RKO (cell line): ENCODE data around the gene CA11.

ENCODE experiments used
- DNase-seq: peaks from one replicate; pipeline ENCODE4 v3.0.0-alpha.2; 2016; ENCODE audit warnings: low spot score

The CA11 gene

DNA sequence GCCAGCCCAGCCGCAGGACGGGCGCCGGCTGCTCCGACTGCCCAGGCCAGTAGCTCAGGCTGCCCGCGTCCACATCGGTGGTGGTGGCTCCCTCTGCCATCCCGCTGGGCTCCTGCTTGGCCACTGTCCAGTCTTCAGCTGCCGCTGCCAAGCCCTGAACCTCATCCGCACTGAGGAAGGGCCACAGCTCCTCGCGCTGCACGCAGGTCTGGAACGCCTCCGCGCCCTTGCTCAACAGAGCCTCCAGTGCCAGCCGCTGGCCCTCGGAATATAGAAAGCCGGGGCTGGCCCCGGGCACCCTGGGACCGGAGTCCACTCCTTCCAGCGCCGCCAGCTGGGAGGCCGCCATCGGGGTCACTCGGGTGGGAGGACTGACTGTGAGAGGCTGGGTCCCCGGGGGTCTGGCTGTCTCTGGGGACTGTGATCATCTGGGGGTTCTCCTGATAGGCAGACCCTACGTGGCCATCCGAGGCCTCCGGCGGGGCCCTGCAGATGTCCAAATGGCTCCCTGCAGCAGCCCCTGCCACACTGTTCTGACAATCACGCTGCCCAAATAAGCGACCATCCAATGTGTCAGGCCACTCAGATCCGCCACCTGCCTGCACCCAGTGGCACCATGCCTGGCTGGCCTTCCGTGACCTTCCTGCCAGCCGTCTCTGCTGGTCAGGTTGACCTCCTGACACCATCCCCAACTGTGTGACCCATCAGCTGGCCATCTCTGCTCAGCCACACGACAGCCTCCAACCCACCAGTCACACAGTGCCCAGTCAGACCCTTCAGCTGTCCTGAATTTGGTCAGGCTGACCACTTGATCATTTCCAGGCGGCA, 32.7 kb downstream of the CA11 start:
- no peak for DNase-seq

DNA sequence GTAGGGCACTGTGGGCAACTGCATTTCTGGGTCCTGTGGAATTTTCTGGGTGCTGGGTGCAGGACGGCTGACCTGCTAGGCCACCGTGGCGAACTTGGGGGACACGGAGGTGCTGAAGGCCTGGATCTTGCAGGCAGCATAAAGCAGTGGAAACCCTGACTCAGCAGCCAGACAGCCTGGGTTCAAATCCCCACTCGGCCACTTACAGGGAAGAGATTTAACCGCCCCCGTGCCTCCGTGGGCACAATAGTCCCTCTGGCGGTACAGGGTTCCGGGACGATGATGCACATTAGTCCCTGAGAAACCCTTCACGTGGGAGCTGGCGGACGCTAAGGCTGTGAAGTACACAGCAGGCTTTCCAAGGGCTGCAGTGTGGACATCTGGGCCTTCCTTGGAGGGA, 34.1 kb downstream of the CA11 start:
- no peak for DNase-seq

GRCh38 chr19:48609571-48610108, 36.3 kb downstream of the CA11 start:
- no peak for DNase-seq

- DNase-seq: peak; percentile 77
Observed at GRCh38 chr19:48608798-48609263, 37.2 kb downstream of the CA11 start.

DNA sequence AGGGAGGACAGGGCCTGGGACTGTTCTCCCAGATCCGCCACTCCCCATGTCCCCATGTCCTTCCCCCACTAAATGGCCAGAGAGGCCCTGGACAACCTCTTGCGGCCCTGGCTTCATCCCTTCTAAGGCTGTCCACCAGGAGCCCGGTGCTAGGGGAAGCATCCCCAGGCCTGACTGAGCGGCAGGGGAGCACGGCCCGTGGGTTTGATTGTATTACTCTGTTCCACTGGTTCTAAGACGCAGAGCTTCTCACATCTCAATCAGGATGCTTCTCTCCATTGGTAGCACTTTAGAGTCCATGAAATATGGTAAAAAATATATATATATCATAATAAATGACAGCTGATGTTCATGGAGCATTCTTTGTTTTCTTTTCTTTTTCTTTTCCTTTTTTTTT, 38.6 kb downstream of the CA11 start:
- DNase-seq: no peak

DNA sequence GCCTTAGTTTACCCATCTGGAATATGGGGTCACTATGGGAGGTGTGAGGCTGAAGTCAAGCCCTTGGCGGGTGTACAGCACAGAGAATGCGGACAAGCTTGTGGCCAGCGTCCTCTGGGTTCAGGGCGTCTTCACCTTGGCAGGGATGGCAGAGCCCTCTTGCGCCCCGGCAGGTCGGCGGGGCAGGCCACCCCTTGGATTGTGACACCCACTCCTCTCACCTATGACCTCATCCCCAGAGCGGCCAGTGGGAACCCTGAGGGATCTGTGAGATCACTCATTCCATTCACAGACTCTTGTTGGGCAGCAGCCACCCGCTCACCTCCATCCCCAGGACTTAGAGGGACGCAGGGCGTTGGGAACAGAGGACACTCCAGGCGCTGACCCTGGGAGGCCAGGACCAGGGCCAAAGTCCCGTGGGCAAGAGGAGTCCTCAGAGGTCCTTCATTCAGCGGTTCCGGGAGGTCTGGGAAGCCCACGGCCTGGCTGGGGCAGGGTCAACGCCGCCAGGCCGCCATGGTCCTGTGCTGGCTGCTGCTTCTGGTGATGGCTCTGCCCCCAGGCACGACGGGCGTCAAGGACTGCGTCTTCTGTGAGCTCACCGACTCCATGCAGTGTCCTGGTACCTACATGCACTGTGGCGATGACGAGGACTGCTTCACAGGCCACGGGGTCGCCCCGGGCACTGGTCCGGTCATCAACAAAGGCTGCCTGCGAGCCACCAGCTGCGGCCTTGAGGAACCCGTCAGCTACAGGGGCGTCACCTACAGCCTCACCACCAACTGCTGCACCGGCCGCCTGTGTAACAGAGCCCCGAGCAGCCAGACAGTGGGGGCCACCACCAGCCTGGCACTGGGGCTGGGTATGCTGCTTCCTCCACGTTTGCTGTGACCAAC, 39.3 kb downstream of the CA11 start, which contains the start of gene SPACA4:
SPACA4 (plus strand) TSS at position 280 of the 896 bp plus-strand sequence; CDS start at position 517, 237 bp downstream.
- no peak for DNase-seq

DNA sequence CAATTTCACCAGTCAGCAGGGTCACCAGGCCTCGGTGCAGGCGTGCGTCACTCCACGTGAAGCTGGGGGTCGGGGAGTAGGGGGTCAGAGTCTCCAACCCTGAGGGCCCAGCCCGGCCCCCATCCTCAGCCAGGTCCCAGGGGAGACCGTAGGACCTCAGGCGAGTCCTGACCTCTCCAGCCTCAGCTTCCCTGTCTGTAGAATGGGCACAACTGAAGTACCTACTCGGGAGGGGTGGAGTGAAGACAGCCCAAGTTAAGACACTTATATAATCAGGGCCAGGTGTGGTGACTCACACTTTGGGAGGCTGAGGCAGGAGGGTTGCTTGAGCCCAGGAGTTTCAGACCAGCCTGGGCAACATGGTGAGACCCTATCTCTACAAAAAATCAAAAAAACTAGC, 42.1 kb downstream of the CA11 start:
- DNase-seq: no peak

GRCh38 chr19:48603449-48603848, 42.5 kb downstream of the CA11 start:
- no peak for DNase-seq

DNA sequence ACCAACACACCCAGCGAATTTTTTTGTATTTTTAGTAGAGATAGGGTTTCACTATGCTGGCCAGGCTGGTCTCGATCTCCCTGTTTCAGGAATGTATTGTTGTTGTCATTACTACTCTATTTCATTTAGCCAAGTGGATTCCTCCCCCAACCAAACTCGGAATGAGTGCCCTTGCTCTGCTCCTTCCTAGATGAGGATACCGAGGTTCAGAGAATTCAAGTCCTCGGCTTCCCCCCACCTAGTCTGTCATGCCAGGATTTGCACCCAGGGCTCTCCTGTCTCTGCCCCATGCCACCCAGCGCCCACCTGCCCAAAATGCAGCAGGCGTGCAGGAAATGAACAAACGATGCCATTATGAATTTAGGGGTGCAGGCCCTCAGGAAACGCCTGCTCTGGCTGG, 43.0 kb downstream of the CA11 start:
- no peak for DNase-seq

DNA sequence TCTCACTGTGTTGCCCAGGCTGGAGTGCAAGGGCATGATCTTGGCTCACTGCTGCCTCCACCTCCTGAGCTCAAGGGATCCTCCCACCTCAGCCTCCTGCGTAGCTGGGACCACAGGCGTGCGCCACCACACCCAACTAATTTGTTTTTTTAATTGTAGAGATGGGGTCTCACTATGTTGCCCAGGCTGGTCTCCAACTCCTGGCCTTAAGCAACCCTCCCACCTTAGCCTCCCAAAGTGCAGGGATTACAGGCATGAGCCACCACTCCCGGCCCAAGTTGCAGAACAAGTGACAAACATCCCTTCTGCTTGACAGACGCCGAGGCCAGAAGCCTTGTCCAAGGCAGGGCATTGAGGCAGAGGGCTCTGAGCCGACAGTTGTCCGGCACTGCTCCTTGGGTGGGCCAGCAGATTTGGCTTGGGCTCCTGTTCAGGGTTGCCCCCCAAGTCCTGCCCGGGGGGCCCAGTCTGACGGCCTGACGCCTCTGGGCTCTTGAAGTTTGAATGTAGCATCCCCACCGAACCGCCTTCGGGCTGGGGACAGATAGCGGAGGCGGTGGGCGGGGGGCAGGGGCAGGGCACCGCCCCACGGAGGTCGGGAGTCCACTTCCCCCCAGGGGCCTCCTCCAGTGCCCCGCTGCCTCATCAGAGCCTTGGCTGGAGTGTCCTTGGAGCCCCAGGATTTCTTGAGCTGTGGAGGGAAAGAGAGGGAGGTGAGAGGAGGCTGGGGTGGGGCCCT, 45.1 kb downstream of the CA11 start:
- no peak for DNase-seq

DNA sequence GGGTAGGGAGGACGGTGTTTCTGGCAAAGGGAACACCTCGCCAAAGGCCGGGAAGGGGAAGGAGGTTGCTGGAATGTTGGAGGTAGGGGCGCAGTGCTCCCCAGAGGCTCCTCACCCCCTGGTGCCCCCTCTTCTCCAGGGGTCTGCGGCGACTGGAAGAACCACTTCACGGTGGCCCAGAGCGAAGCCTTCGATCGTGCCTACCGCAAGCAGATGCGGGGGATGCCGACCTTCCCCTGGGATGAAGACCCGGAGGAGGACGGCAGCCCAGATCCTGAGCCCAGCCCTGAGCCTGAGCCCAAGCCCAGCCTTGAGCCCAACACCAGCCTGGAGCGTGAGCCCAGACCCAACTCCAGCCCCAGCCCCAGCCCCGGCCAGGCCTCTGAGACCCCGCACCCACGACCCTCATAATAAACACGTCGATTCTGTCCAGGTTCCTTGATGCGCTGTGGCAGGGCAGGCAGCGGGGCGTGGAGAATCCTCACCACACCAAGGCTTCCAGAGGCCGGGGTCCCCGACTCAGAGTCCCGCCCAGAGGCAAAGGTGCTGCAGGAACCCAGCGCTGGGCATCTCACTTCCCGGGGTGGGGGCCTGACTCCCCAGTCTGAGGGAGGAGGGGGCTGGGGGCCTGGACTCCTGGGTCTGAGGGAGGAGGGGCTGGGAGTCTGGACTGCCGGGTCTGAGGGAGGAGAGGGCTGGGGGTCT, 46.8 kb downstream of the CA11 start:
- no peak for DNase-seq

- DNase-seq: no peak
Observed at GRCh38 chr19:48596679-48597465, 49.1 kb downstream of the CA11 start.

- DNase-seq: no peak
Observed at GRCh38 chr19:48596237-48596636, 49.8 kb downstream of the CA11 start.

- DNase-seq: no peak
Observed at GRCh38 chr19:48595833-48596232, 50.2 kb downstream of the CA11 start.

- no peak for DNase-seq
Observed at GRCh38 chr19:48595171-48595570, 50.8 kb downstream of the CA11 start.

- DNase-seq: peak; percentile 67
Observed at GRCh38 chr19:48591021-48591420, 55.0 kb downstream of the CA11 start.

DNA sequence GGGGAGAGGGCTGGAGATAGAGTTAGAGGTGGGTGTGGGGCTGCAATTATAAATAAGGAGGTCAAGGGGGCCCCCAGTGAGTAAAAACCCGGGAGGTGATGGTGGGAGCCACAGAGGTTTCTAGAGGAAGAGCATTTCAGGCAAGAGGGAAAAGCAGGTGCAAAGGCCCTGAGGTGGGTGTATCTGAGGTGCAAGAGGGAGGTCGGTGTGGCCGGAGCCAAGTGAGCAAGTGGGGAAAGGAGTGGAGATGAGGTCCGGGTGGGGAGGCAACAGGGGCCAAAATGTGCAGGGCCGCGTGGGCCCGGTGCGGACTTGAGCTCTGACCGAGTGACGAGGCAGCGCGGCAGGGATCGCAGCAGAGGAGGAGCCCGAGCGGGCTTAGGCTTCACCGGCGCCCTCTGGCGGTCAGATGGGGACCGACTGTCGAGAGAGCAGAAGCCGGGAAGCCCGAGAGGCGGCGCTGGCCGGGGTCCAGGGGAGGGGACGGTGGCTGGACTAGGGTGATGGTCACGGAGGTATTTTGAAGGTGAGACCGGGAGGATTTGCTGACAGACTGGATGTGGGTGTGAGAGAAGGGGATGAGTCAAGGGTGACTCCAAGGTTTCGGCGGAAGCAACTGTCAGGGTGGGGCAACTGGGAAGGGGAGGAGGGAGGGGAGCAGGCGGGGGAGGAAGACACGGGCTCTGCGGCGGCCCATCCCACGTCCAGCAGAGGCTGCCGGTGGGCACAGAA, 57.2 kb downstream of the CA11 start:
- peak; percentile 93 for DNase-seq
